ENCODE measurements around the gene CEP350. TPM values are rescaled to one million over a fixed set of nuclear protein-coding genes. Genes with fewer than 3 reads are reported as not detected.
"Not testable (repeated sequence)": the region's sequence is repeated elsewhere in the genome, so short reads cannot be mapped to it uniquely, and the experiment has no call there.

The CEP350 gene
- polyA plus RNA-seq, 1 of the 3 experiments (the other 2 are of a cell fraction), result 2.9 TPM

- H3K9ac ChIP-seq; H3K27me3 ChIP-seq (ENCODE audit: insufficient read depth); DNase-seq; H3K27ac ChIP-seq (ENCODE audit: low read depth in 2 of 2, low read length in 1 of 2); H4K20me1 ChIP-seq (ENCODE audit: insufficient read depth); POLR2A ChIA-PET; H2AFZ ChIP-seq (ENCODE audit: low read depth); H3K4me2 ChIP-seq; H3K4me3 ChIP-seq (ENCODE audit: low read depth in 2 of 2, low read length in 1 of 2); H3K4me1 ChIP-seq (ENCODE audit: control insufficient read depth in 1 of 2, insufficient read depth in 2 of 2, low read depth in 1 of 2, low read length in 1 of 2); H3F3A ChIP-seq (replicated peaks; ENCODE audit: insufficient read depth); H3K9me3 ChIP-seq; CTCF ChIA-PET; H3K9me2 ChIP-seq: not testable (repeated sequence)
- H3K36me3 ChIP-seq (replicated peaks in 1 of 2; ENCODE audit: control insufficient read depth in 1 of 2, insufficient read depth in 2 of 2, low read length in 1 of 2), result peaks cover 29 to 41% of the 10 kb centered on the region in 2 experiments
- WGBS (ENCODE audit: low lambda C conversion rate), result 100% methylated on average over 1 of the region's 1 CpG
- H3K79me2 ChIP-seq (ENCODE audit: insufficient read depth), result peaks cover 25% of the 10 kb centered on the region; the same call in 1 of the 2 replicates
Measured at GRCh38 chr1:180006762-180007161, 52.2 kb downstream of the CEP350 start.

- Histone ChIP-seq H3K27me3 (ENCODE audit: insufficient read depth) (no peaks in the 10 kb centered on the region), H3K9me2 (no peaks in the 10 kb centered on the region), H4K20me1 (ENCODE audit: insufficient read depth) (no peaks in the 10 kb centered on the region), H3K4me2 (no peak overlapping the region), H3K9me3 (no peaks in the 10 kb centered on the region), H3K27ac (ENCODE audit: low read depth in 2 of 2, low read length in 1 of 2) (no peak overlapping the region), H2AFZ (ENCODE audit: low read depth) (no peak overlapping the region), H3K79me2 (ENCODE audit: insufficient read depth) (no peaks in the 10 kb centered on the region), H3K4me3 (ENCODE audit: low read depth in 2 of 2, low read length in 1 of 2) (no peak overlapping the region), H3K4me1 (ENCODE audit: control insufficient read depth in 1 of 2, insufficient read depth in 2 of 2, low read depth in 1 of 2, low read length in 1 of 2) (no peaks in the 10 kb centered on the region), H3K9ac (no peak overlapping the region), H3F3A (replicated peaks; ENCODE audit: insufficient read depth) (peaks cover 5% of the 10 kb centered on the region), H3K36me3 (replicated peaks in 1 of 2; ENCODE audit: control insufficient read depth in 1 of 2, insufficient read depth in 2 of 2, low read length in 1 of 2) (peaks cover 67 to 87% of the 10 kb centered on the region in 2 experiments)
- POLR2A ChIA-PET, result no interaction called here
- 100% methylated on average over 1 of the region's 1 CpG for WGBS (ENCODE audit: low lambda C conversion rate)
- TF ChIP-seq MXI1 (IDR thresholded peaks at IDR 0.05; ENCODE audit: low read depth, low read length), result no peak
- TF ChIP-seq SMC3 (IDR thresholded peaks at IDR 0.05; ENCODE audit: low read depth, low read length), result no peak
- TF ChIP-seq TEAD4 (IDR thresholded peaks at IDR 0.05; ENCODE audit: borderline replicate concordance, insufficient read depth), result no peak
- TF ChIP-seq YY1 (IDR thresholded peaks at IDR 0.05; ENCODE audit: low read depth), result no peak
- TF ChIP-seq CTCF (IDR thresholded peaks at IDR 0.05), result no peak
- no peak for TF ChIP-seq NFIC (IDR thresholded peaks at IDR 0.05; ENCODE audit: borderline replicate concordance)
- TF ChIP-seq USF2 (IDR thresholded peaks at IDR 0.05; ENCODE audit: borderline replicate concordance, low read depth, low read length), result no peak
- no peak for TF ChIP-seq FOXJ3 (CRISPR knock-in tag; IDR thresholded peaks at IDR 0.05)
- no peak for TF ChIP-seq ELF1 (IDR thresholded peaks at IDR 0.05)
- no peak for TF ChIP-seq SIN3A (IDR thresholded peaks at IDR 0.05; ENCODE audit: borderline replicate concordance, low read depth, low read length)
- TF ChIP-seq RFX5 (IDR thresholded peaks at IDR 0.05; ENCODE audit: low read length), result no peak
- TF ChIP-seq EP300 (IDR thresholded peaks at IDR 0.05; ENCODE audit: borderline replicate concordance in 1 of 2, low read depth in 1 of 2, low read length in 1 of 2), result no peak
- TF ChIP-seq GATA2 (CRISPR knock-in tag; IDR thresholded peaks at IDR 0.05), result no peak
- no peak for TF ChIP-seq REST (IDR thresholded peaks at IDR 0.05; ENCODE audit: low read depth, low read length)
- TF ChIP-seq FOSL2 (IDR thresholded peaks at IDR 0.05; ENCODE audit: borderline replicate concordance, low read depth), result no peak
- DNase-seq, result no peak
- CTCF ChIA-PET, result interaction anchor here (1.3 to 1.6 kb wide), 2 partner anchors 11 to 314 kb away, joined by 3 read pairs; no protein-coding TSS in a partner anchor
Measured at GRCh38 chr1:180020017-180020416, 65.4 kb downstream of the CEP350 start.

All from SK-N-SH (cell line).